GM23338 (cell line): ENCODE results near the gene MT2A. TPM values are rescaled to one million over a fixed set of nuclear protein-coding genes. Genes with fewer than 3 reads are reported as not detected.
"Not testable (repeated sequence)": the region's sequence is repeated elsewhere in the genome, so short reads cannot be mapped to it uniquely, and the experiment has no call there.

ENCODE experiments used
- ATAC-seq: fragments of 200-7000 bp; cut with Tn5 transposase; 3 replicates; pipeline ENCODE4 v1.9.1; 2020
- DNase-seq: peaks from one replicate; pipeline ENCODE4 v3.0.0-alpha.2; 2015; ENCODE audit warnings: low spot score
- H2AFZ ChIP-seq: fragments of 200-600 bp; sonication (generic); 2 replicates; pipeline ENCODE4 v1.8.0; 2016; ENCODE audit warnings: antibody characterized with exemption, mild to moderate bottlenecking, moderate library complexity
- H3F3A ChIP-seq: fragments of 200-600 bp; sonication (generic); replicated peaks from 2 replicates; pipeline ENCODE4 v1.8.0; 2017; ENCODE audit warnings: antibody characterized with exemption, mixed run types, low read depth
- H3K27ac ChIP-seq: fragments of 200-600 bp; sonication (generic); 2 replicates; pipeline ENCODE4 v1.6.1; 2016; ENCODE audit warnings: low read depth
- H3K27me3 ChIP-seq: fragments of 200-600 bp; sonication (generic); 2 replicates; pipeline ENCODE4 v1.8.0; 2016; ENCODE audit warnings: mild to moderate bottlenecking, mixed run types, moderate library complexity; ENCODE audit not compliant: insufficient read depth
- H3K36me3 ChIP-seq: fragments of 200-600 bp; sonication (generic); 2 replicates; pipeline ENCODE4 v1.8.0; 2016; ENCODE audit warnings: mild to moderate bottlenecking; ENCODE audit not compliant: insufficient read depth
- H3K4me1 ChIP-seq: fragments of 200-600 bp; sonication (generic); 2 replicates; pipeline ENCODE4 v1.8.0; 2016; ENCODE audit warnings: mild to moderate bottlenecking, moderate library complexity; ENCODE audit not compliant: insufficient read depth
- H3K4me2 ChIP-seq: fragments of 200-600 bp; sonication (generic); 2 replicates; pipeline ENCODE4 v1.7.1; 2017; ENCODE audit warnings: mixed run types
- H3K4me3 ChIP-seq: fragments of 200-600 bp; sonication (generic); 2 replicates; pipeline ENCODE4 v1.6.1; 2016; ENCODE audit warnings: mixed run types
- H3K79me2 ChIP-seq: fragments of 200-600 bp; sonication (generic); replicated peaks from 2 replicates; pipeline ENCODE4 v1.8.0; 2017; ENCODE audit warnings: mild to moderate bottlenecking; ENCODE audit not compliant: insufficient read depth
- H3K9me2 ChIP-seq: fragments of 200-600 bp; sonication (generic); 2 replicates; pipeline ENCODE4 v1.8.0; 2017; ENCODE audit not compliant: insufficient read depth
- H4K20me1 ChIP-seq: fragments of 200-600 bp; sonication (generic); replicated peaks from 2 replicates; pipeline ENCODE4 v1.8.0; 2017; ENCODE audit warnings: mild to moderate bottlenecking; ENCODE audit not compliant: insufficient read depth
- H3K27ac Mint-ChIP-seq: 2 replicates; pipeline ENCODE4 v1.8.0; 2020; ENCODE audit warnings: inconsistent platforms, mild to moderate bottlenecking, moderate library complexity, mixed read lengths
- H3K27me3 Mint-ChIP-seq: 3 replicates; pipeline ENCODE4 v1.8.0; 2022; ENCODE audit warnings: low read depth, mild to moderate bottlenecking, moderate library complexity, mixed read lengths, inconsistent platforms; ENCODE audit not compliant: insufficient read depth, poor library complexity
- H3K36me3 Mint-ChIP-seq: 3 replicates; pipeline ENCODE4 v1.8.0; 2021; ENCODE audit warnings: low read depth, mild to moderate bottlenecking, inconsistent platforms, moderate library complexity, mixed read lengths
- H3K4me1 Mint-ChIP-seq: 3 replicates; pipeline ENCODE4 v1.8.0; 2020; ENCODE audit warnings: mild to moderate bottlenecking, inconsistent platforms, mixed read lengths
- H3K4me3 Mint-ChIP-seq: 3 replicates; pipeline ENCODE4 v1.8.0; 2021; ENCODE audit warnings: moderate library complexity, mild to moderate bottlenecking, inconsistent platforms, mixed read lengths
- H3K9me3 Mint-ChIP-seq: 3 replicates; pipeline ENCODE4 v1.8.0; 2020; ENCODE audit warnings: moderate library complexity, mild to moderate bottlenecking, inconsistent platforms, mixed read lengths
- CREB1 ChIP-seq: fragments of 250-450 bp; sonication (Bioruptor Pico); IDR thresholded peaks from 2 replicates; pipeline ENCODE4 v1.5.0; 2020; ENCODE audit warnings: low read depth, mild to moderate bottlenecking, moderate library complexity
- EZH2 ChIP-seq: fragments of 200-600 bp; sonication (generic); IDR thresholded peaks from one replicate; pipeline ENCODE4 v1.8.0; 2017; ENCODE audit warnings: antibody characterized with exemption, mild to moderate bottlenecking, low read depth; ENCODE audit not compliant: unreplicated experiment
- EZH2phosphoT487 ChIP-seq: fragments of 200-600 bp; sonication (generic); IDR thresholded peaks from one replicate; pipeline ENCODE4 v1.8.1; 2018; ENCODE audit warnings: antibody characterized with exemption; ENCODE audit not compliant: unreplicated experiment
- NANOG ChIP-seq: IDR thresholded peaks from 2 replicates; pipeline ENCODE4 v1.6.1; 2016; ENCODE audit warnings: antibody characterized with exemption, borderline replicate concordance
- POLR2AphosphoS5 ChIP-seq: IDR thresholded peaks from 2 replicates; pipeline ENCODE4 v1.6.1; 2016; ENCODE audit warnings: antibody characterized with exemption, low read depth
- ZNF114 ChIP-seq: fragments of 250-450 bp; sonication (Bioruptor Pico); IDR thresholded peaks from 2 replicates; pipeline ENCODE4 v1.5.0; 2020; ENCODE audit warnings: mild to moderate bottlenecking, moderate library complexity
- ZNF331 ChIP-seq: fragments of 250-450 bp; sonication (Bioruptor Pico); IDR thresholded peaks from 2 replicates; pipeline ENCODE4 v1.5.0; 2020; ENCODE audit warnings: low read depth, mild to moderate bottlenecking, moderate library complexity
- polyA plus RNA-seq: library from polyadenylated mRNA; unstranded; fragments of >200 nt; fragmentation: Nextera tagmentation; extraction: Ambion mirVana; gene quantifications from 2 replicates; pipeline ENCODE4 v1.2.1, GENCODE V29; 2016
- total RNA-seq: library from RNA; depleted of rRNA; stranded (reverse); fragments of >200 nt; shearing (Covaris generic); gene quantifications from 2 replicates; pipeline ENCODE4 v1.2.3, GENCODE V29; 2014
- TF ChIP-seq, protein P1 (sequence below): IDR thresholded peaks from 2 replicates; pipeline ENCODE4 v1.6.1; 2016; ENCODE audit warnings: antibody characterized with exemption
- TF ChIP-seq, protein P2 (sequence below), 2 experiments: fragments of 200-600 bp in 1 of 2; sonication (generic) in 1 of 2; conservative IDR thresholded peaks; 2 replicates each; pipeline versions ENCODE4 v1.5.1 to v1.6.1; 2016 to 2017; ENCODE audit warnings: antibody characterized with exemption in 2 of 2, low read depth in 2 of 2, mild to moderate bottlenecking in 2 of 2, moderate library complexity in 1 of 2

Gene MT2A
- total and polyA plus RNA-seq, 2 experiments from 2014 or later: 13.9 to 243 TPM

- not testable (repeated sequence) for H3K36me3 Mint-ChIP-seq, DNase-seq, H2AFZ ChIP-seq, ATAC-seq, H3K27ac ChIP-seq, H3K79me2 ChIP-seq, H3K4me3 ChIP-seq, H3K36me3 ChIP-seq, H4K20me1 ChIP-seq, H3K9me2 ChIP-seq, H3K4me3 Mint-ChIP-seq, H3K27ac Mint-ChIP-seq
- 0 out of 2 replicates have a peak, but pooled peaks cover 11% of the 10 kb centered on the region for H3F3A ChIP-seq
- H3K27me3 Mint-ChIP-seq: peaks cover 88% of the 10 kb centered on the region
- H3K27me3 ChIP-seq: peaks cover 100% of the 10 kb centered on the region
- H3K4me1 ChIP-seq: peaks cover 53% of the 10 kb centered on the region
- H3K9me3 Mint-ChIP-seq: peaks cover 11% of the 10 kb centered on the region; the same call in 1 of the 3 replicates
- peak overlapping the region; percentile 65 for H3K4me2 ChIP-seq
- H3K4me1 Mint-ChIP-seq: peaks cover 58% of the 10 kb centered on the region
- peak; percentile 15 for TF ChIP-seq EZH2
These were observed 13.5 kb downstream of the MT2A start for GRCh38 chr16:56621665-56622445.

GRCh38 chr16:56623184-56623583 lies 14.8 kb downstream of the MT2A start:
- H3K79me2 ChIP-seq, H4K20me1 ChIP-seq, ATAC-seq, H3K4me3 ChIP-seq, H2AFZ ChIP-seq, H3K27ac ChIP-seq, H3K36me3 ChIP-seq, DNase-seq, H3K27ac Mint-ChIP-seq, H3K4me3 Mint-ChIP-seq, H3K4me2 ChIP-seq, H3K9me2 ChIP-seq: not testable (repeated sequence)
- H3K27me3 Mint-ChIP-seq: peaks cover 88% of the 10 kb centered on the region
- peaks cover 11% of the 10 kb centered on the region; the same call in 1 of the 3 replicates for H3K9me3 Mint-ChIP-seq
- H3F3A ChIP-seq: 0 out of 2 replicates have a peak, but pooled peaks cover 11% of the 10 kb centered on the region
- peaks cover 14% of the 10 kb centered on the region; the same call in 1 of the 3 replicates for H3K36me3 Mint-ChIP-seq
- H3K4me1 Mint-ChIP-seq: peaks cover 55% of the 10 kb centered on the region
- peaks cover 100% of the 10 kb centered on the region for H3K27me3 ChIP-seq
- H3K4me1 ChIP-seq: peaks cover 44% of the 10 kb centered on the region

- H3K27ac Mint-ChIP-seq: no peak overlapping the region
- H3K4me2 ChIP-seq: no peak overlapping the region
- H3F3A ChIP-seq: 0 out of 2 replicates have a peak, but pooled peaks cover 8% of the 10 kb centered on the region
- no peak overlapping the region for H3K4me3 Mint-ChIP-seq
- peaks cover 88% of the 10 kb centered on the region for H3K27me3 Mint-ChIP-seq
- H3K9me2 ChIP-seq: no peaks in the 10 kb centered on the region; the same call in 1 of the 2 replicates
- H3K36me3 ChIP-seq: no peaks in the 10 kb centered on the region
- peaks cover 100% of the 10 kb centered on the region for H3K27me3 ChIP-seq
- peaks cover 5% of the 10 kb centered on the region; the same call in 1 of the 2 replicates for H4K20me1 ChIP-seq
- peaks cover 11% of the 10 kb centered on the region; the same call in 1 of the 3 replicates for H3K9me3 Mint-ChIP-seq
- H3K4me3 ChIP-seq: no peak overlapping the region
- H3K4me1 Mint-ChIP-seq: peaks cover 50% of the 10 kb centered on the region
- DNase-seq (no peak), ATAC-seq (no peak)
- no peak overlapping the region for H2AFZ ChIP-seq
- peaks cover 14% of the 10 kb centered on the region; the same call in 1 of the 3 replicates for H3K36me3 Mint-ChIP-seq
- H3K79me2 ChIP-seq: no peaks in the 10 kb centered on the region
- peaks cover 40% of the 10 kb centered on the region for H3K4me1 ChIP-seq
- no peak overlapping the region for H3K27ac ChIP-seq
- TF ChIP-seq, protein P1, sequence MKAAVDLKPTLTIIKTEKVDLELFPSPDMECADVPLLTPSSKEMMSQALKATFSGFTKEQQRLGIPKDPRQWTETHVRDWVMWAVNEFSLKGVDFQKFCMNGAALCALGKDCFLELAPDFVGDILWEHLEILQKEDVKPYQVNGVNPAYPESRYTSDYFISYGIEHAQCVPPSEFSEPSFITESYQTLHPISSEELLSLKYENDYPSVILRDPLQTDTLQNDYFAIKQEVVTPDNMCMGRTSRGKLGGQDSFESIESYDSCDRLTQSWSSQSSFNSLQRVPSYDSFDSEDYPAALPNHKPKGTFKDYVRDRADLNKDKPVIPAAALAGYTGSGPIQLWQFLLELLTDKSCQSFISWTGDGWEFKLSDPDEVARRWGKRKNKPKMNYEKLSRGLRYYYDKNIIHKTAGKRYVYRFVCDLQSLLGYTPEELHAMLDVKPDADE: no peak
- no peak for TF ChIP-seq ZNF331 (CRISPR knock-in tag)
- no peak for TF ChIP-seq CREB1
- no peak for TF ChIP-seq POLR2AphosphoS5
- TF ChIP-seq ZNF114 (CRISPR knock-in tag): no peak
- TF ChIP-seq, protein P2, sequence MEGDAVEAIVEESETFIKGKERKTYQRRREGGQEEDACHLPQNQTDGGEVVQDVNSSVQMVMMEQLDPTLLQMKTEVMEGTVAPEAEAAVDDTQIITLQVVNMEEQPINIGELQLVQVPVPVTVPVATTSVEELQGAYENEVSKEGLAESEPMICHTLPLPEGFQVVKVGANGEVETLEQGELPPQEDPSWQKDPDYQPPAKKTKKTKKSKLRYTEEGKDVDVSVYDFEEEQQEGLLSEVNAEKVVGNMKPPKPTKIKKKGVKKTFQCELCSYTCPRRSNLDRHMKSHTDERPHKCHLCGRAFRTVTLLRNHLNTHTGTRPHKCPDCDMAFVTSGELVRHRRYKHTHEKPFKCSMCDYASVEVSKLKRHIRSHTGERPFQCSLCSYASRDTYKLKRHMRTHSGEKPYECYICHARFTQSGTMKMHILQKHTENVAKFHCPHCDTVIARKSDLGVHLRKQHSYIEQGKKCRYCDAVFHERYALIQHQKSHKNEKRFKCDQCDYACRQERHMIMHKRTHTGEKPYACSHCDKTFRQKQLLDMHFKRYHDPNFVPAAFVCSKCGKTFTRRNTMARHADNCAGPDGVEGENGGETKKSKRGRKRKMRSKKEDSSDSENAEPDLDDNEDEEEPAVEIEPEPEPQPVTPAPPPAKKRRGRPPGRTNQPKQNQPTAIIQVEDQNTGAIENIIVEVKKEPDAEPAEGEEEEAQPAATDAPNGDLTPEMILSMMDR (conservative IDR thresholded peaks at IDR 0.05; ENCODE audit: low read depth in 2 of 2): no peak
- no peak for TF ChIP-seq NANOG
- no peak for TF ChIP-seq EZH2
- no peak for TF ChIP-seq EZH2phosphoT487
These were observed 15.3 kb downstream of the MT2A start for GRCh38 chr16:56623637-56624036.
